GM19372 (cell line): Measurements from ENCODE around the gene TSPAN8.
"Not testable (repeated sequence)": the region's sequence is repeated elsewhere in the genome, so short reads cannot be mapped to it uniquely, and the experiment has no call there.

Experiments
- ATAC-seq: cut with Tn5 transposase; IDR thresholded peaks from one replicate; pipeline ENCODE4 v1.9.1; 2021; ENCODE audit warnings: mild to moderate bottlenecking, low read depth, moderate library complexity; ENCODE audit not compliant: unreplicated experiment

Gene TSPAN8

DNA sequence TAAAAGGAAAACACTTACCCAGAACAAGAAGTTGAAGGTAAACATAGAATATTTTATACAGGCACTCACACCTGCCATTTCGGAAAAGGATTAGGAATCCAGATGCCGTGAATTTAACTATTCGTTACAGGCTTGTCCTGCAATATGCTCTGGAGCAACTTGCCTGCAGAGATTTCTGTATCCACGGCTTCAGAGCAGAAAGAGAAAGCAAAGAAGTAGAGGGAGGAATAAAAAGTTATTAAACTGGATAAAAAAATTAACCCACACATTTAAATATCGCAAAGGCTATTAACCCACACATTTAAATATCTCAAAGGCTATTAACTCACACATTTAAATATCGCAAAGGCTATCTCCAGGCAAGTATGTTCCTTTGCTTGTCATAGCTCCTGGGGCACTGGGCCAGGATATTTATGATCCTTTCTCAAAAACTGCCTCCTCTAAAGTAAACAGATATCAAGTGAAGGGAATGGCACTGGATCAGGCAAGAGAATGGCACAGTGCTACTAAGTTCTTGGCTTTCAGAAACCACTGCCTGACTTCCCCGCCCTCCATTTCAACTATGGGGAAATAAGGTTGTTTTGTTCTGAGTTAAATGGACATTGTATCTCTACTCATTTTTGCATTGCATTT, at the start of gene TSPAN8:
Gene TSPAN8, minus strand, starts transcription at position 399 of the 633 bp plus-strand sequence. Its CDS starts 321 bp downstream, at position 78.
- no peak for ATAC-seq

DNA sequence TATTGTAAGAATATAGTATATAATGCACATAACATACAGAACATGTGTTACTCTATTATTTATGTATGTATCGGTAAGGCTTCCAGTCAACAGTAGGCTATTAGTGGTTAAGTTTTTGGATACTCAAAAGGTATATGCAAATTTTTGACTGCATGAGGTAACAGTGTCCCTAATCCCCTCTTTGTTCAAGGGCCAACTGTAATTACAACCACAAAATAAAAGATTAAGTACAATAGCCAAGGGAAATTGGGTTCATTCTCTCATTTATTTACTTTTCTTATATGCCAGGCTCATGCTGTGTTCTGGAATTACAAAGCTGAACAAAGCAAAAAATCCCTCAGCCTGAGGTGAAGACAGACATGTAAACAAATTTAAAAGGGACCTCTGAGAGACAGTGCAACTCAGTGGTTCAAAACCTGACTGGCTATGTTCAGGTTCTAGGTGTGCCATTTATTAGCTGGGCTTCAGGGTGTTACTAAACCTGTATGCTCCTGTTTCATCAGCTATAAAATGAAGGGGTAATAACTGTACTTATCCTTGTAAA, 43.4 kb upstream of the TSPAN8 start:
- ATAC-seq: no peak

DNA sequence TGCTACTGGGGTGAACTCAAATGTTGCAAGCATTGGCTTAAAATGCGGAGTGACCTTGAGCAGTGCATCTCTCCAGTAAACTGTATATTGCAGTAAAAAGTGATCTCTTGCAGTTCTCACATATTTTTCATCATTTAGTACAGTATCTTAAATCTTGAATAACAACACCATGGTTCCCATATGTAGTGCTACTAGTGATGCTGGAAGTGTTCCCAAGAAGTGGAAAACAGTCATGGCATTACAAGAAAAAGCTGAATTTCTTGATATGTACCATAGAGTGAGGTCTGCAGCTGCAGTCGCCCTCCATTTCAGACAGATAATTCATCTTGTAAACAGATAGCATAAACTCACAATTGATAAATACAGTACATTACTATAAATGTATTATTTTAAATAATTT, 42.9 kb upstream of the TSPAN8 start:
- ATAC-seq: no peak

- ATAC-seq: no peak
Measured at GRCh38 chr12:71197460-71197859, 39.7 kb upstream of the TSPAN8 start.

GRCh38 chr12:71195338-71195896, 37.6 kb upstream of the TSPAN8 start:
- no peak for ATAC-seq

DNA sequence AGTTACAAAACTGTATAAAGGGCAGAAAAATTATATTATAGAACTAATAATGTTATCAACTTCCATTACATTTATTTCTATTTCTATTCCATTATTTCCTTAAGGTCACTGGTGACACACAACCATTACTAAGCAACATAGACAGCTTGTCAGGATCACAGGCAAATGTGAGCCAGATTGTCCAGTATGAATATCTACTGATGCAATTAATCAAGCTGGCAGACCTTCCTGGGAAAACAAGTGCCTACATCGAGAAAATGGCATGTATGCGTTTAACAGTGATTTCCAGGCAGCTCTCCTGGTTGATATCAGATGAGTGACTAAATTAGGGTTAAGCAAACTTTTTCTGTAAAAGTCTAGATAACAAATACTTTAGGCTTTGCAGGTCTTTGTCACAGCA, 36.9 kb upstream of the TSPAN8 start:
- ATAC-seq: no peak

DNA sequence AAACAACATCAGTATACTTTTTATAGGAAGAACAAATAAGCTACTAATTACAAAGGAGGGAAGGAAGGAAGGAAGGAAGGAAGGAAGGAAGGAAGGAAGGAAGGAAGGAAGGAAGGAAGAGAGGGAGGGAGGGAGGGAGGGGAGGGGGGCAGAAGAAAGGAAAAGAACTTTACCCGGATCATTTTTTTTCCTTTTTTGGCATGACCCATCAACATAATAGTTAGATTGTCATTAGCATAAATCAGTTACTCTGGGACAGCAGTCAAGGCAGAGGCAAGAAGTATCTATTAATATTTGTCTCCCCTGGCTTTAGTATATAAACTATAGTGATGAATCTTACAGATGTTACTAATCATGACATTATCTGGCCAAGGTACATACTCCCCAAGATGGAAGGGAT, 35.2 kb upstream of the TSPAN8 start:
- no peak for ATAC-seq

DNA sequence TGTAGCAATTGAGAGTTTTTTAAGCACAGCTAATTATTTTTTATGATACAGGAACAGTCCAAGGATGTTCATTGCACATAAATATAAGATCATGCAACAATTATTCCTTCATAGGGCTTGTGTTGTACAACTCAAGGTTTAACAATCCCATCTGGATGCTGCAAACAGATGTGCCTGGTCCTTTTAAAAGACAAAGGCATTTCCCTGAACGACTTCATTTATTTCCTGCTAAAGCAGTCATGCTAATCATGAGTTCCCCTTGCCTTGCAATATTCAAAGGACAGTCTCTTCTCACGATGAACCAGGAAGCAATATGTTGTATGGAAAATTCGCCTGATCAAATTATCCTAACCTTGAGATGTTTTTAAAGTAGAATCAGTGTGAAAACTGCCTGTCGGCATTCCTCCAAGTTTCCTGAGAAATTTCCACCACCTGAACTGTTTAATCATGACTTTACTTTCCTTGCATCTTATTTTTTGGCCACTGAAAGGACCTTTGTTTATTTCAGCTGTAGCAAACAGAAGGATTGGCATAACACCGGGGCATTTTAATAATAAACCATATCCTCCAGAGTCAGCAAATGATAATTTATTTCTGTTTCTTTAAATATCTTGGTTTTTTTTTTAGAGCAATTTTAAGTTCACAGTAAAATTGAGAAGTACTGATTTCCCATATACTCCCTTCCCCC, 33.9 kb upstream of the TSPAN8 start:
- no peak for ATAC-seq

DNA sequence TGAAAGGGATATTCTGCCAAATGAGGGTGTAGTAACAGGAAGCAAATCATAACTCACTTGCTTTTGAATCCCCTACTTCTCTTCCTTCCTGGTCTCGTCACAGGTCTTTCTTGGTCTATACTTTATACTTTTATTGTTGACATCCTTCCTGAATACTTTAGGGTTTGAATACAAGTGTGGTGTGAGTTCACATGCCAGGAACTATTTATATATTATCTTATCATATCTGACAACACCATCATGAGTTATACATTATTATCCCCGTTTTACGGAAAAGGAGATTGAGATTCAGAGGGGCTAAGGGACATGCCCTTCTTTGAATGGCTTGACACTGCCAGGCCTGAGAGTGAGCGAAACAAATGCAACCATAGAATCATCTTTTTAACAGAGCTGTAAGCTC, 33.0 kb upstream of the TSPAN8 start:
- ATAC-seq: no peak

DNA sequence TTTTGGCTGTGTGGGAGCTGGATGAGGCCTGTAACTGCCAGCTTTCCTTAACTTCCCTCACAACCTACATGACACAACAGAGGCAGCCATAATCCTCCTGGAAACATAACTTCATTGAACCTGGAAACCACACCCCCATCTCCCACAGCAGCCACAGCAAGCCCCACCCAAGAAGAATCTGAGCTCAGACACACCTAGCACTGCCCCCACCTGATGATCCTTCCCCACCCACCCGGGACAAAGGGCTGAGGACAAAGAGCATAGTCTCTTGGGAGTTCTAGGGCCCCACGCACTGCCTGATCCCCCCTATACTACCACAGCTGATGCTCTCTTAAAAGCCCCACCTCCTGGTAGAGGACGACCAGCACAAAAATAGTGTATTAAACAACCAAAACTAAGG, 29.6 kb upstream of the TSPAN8 start:
- no peak for ATAC-seq

DNA sequence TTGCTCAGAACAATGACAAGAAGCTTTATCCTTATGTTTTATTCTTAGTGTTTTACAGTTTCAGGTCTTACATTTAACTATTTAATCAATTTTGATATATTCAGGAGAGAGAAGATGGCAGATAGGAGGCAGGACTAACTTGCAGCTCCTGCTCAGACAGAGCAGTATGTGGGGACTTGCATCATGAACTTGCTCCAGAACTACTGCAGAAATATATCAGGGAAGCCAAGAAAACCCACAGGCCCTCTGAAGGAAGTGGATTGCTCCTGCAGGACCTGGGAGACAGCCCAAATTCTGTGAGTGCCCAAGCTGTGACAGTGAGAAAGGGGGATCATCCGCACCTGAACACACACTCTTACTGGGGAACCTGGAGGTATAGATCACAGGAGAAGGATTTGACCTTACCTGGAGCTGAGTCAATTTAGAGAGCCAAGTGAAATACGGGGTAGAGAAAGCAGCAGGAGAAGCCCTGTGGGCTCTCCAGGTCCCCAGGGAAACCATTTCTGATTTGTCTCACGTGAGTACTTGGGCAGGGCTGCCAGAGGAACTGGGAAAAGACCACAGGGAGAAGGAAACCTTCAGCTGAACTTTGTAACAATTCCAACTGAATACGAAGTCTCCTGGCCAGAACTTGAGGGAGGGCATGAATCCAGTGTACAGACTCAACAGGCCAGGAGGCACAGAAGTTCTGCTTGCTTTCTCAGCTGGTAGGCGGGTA, 28.9 kb upstream of the TSPAN8 start:
- ATAC-seq: no peak

GRCh38 chr12:71183846-71184245, 26.0 kb upstream of the TSPAN8 start:
- ATAC-seq: no peak

GRCh38 chr12:71183018-71183417, 25.2 kb upstream of the TSPAN8 start:
- no peak for ATAC-seq

GRCh38 chr12:71178162-71178561, 20.4 kb upstream of the TSPAN8 start:
- no peak for ATAC-seq

DNA sequence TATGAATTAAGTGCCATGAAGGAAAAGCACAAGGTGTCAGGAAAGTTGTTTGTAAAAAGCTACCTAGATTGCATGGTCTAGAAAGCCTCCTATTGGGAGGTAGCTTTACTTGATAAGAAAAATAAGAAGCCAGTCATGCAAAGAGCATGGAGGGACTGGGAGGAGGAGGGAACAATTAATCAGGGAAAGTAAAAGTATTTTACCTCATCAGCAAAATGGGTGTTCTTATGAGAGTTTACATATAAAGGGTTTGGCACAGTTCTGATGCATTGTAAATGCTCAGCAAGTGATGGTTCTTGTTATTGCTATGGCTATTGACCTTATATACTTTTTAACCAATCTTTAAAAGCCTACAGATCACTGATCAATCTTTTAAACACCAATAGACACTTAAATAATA, 17.0 kb upstream of the TSPAN8 start:
- ATAC-seq: no peak

- ATAC-seq: no peak
Measured at GRCh38 chr12:71174146-71174545, 16.3 kb upstream of the TSPAN8 start.

GRCh38 chr12:71170456-71170855, 12.7 kb upstream of the TSPAN8 start:
- ATAC-seq: no peak

GRCh38 chr12:71169286-71169685, 11.5 kb upstream of the TSPAN8 start:
- ATAC-seq: no peak

GRCh38 chr12:71166862-71167496, 9.2 kb upstream of the TSPAN8 start:
- ATAC-seq: no peak

DNA sequence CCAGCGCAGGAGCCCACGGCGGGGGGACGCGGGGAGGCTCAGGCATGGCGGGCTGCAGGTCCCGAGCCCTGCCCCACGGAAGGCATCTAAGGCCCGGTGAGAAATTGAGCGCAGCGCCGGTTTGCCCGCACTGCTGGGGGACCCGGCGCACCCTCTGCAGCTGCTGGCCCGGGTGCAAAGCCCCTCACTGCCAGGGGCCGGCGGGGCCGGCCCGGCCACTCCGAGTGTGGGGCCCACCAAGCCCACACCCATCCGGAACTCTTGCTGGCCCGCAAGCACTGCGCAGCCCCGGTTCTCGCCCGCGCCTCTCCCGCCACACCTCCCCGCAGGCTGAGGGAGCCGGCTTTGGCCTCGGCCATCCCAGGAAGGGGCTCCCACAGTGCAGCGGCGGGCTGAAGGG, 8.5 kb upstream of the TSPAN8 start:
- no peak for ATAC-seq

DNA sequence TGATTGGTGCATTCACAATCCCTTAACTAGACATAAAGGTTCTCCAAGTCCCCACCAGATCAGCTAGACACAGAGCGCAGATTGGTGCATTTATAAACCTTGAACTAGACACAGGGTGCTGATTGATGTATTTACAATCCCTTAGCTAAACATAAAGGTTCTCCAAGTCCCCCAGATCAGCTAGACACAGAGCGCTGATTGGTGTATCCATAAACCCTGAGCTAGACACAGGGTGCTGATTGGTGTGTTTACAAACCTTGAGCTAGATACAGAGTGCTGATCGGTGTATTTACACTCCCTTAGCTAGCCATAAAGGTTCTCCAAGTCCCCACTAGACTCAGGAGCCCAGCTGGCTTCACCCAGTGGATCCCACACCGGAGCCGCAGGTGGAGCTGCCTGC, 8.0 kb upstream of the TSPAN8 start:
- ATAC-seq: not testable (repeated sequence)
